ENCODE measurements around the gene MAP7. TPM values are rescaled to one million over a fixed set of nuclear protein-coding genes. Genes with fewer than 3 reads are reported as not detected.

The MAP7 gene
- total RNA-seq, 6 donors from 2014 or later, result 18.1 to 26.6 (median 24.2) TPM

- TF ChIP-seq POLR2A (IDR thresholded peaks at IDR 0.05) (no peak), EP300 (IDR thresholded peaks at IDR 0.05) (no peak), CTCF (IDR thresholded peaks at IDR 0.05) (no peak), POLR2AphosphoS5 (IDR thresholded peaks at IDR 0.05) (no peak)
- Histone ChIP-seq H3K36me3 (peaks cover 0 to 23% (median 10%) of the 10 kb centered on the region in 4 donors), H3K9me3 (no peaks in the 10 kb centered on the region), H3K4me3 (no peak overlapping the region), H3K27me3 (peaks cover 0 to 13% (median 2%) of the 10 kb centered on the region in 4 donors), H3K4me1 (peaks cover 17 to 23% (median 18%) of the 10 kb centered on the region in 4 donors), H3K27ac (no peak overlapping the region)
- WGBS, 2 donors, result 80 to 82% methylated on average over 5 of the region's 5 CpGs
- DNase-seq (no peak), ATAC-seq (ENCODE audit: low FRiP score in 2 of 2) (no peak)
These were observed 3.1 kb upstream of the MAP7 start for GRCh38 chr6:136553166-136553787.

GRCh38 chr6:136552054-136552453 lies 1.8 kb upstream of the MAP7 start:
- TF ChIP-seq POLR2AphosphoS5 (IDR thresholded peaks at IDR 0.05) (no peak), CTCF (IDR thresholded peaks at IDR 0.05) (no peak), EP300 (IDR thresholded peaks at IDR 0.05) (no peak), POLR2A (IDR thresholded peaks at IDR 0.05) (no peak)
- Histone ChIP-seq H3K4me3 (no peak overlapping the region), H3K27ac (no peak overlapping the region), H3K9me3 (no peaks in the 10 kb centered on the region), H3K4me1 (peaks cover 17 to 23% (median 18%) of the 10 kb centered on the region in 4 donors), H3K36me3 (peaks cover 0 to 10% (median 4%) of the 10 kb centered on the region in 4 donors), H3K27me3 (peaks cover 0 to 13% (median 2%) of the 10 kb centered on the region in 4 donors)
- 59 to 75% methylated on average over 4 of the region's 4 CpGs for WGBS, 2 donors
- no peak for ATAC-seq (ENCODE audit: low FRiP score in 2 of 2)
- DNase-seq, result no peak

GRCh38 chr6:136551103-136551502 lies 881 bp upstream of the MAP7 start:
- H3K27ac ChIP-seq, result no peak overlapping the region
- H3K4me3 ChIP-seq, result peak overlapping the region in 3 of 4 donors; percentile 78 to 81 (median 80)
- peaks cover 0 to 13% (median 2%) of the 10 kb centered on the region in 4 donors for H3K27me3 ChIP-seq
- TF ChIP-seq POLR2AphosphoS5 (IDR thresholded peaks at IDR 0.05) (no peak), POLR2A (IDR thresholded peaks at IDR 0.05) (no peak), CTCF (IDR thresholded peaks at IDR 0.05) (no peak), EP300 (IDR thresholded peaks at IDR 0.05) (no peak)
- H3K9me3 ChIP-seq, result no peaks in the 10 kb centered on the region
- 58 to 59% methylated on average over 8 of the region's 8 CpGs for WGBS, 2 donors
- H3K4me1 ChIP-seq, result peaks cover 17 to 23% (median 18%) of the 10 kb centered on the region in 4 donors
- ATAC-seq (ENCODE audit: low FRiP score in 2 of 2) (no peak), DNase-seq (no peak)
- H3K36me3 ChIP-seq, result peaks cover 0 to 5% (median 2%) of the 10 kb centered on the region in 4 donors

GRCh38 chr6:136550045-136550329 lies 235 bp downstream of the MAP7 start:
- Histone ChIP-seq H3K4me3 (peak overlapping the region; percentile 59 to 81 (median 79)), H3K27ac (peak overlapping the region; percentile 71 to 81 (median 80)), H3K36me3 (no peaks in the 10 kb centered on the region), H3K4me1 (peaks cover 17 to 23% (median 18%) of the 10 kb centered on the region in 4 donors), H3K9me3 (no peaks in the 10 kb centered on the region), H3K27me3 (peaks cover 0 to 13% (median 2%) of the 10 kb centered on the region in 4 donors)
- no peak for TF ChIP-seq POLR2AphosphoS5 (IDR thresholded peaks at IDR 0.05)
- TF ChIP-seq POLR2A (IDR thresholded peaks at IDR 0.05), result peak in 1 of 4 donors; percentile 40
- no peak for TF ChIP-seq CTCF (IDR thresholded peaks at IDR 0.05)
- no peak for TF ChIP-seq EP300 (IDR thresholded peaks at IDR 0.05)
- peak; percentile 58 to 90 for ATAC-seq (ENCODE audit: low FRiP score in 2 of 2)
- 0% methylated on average over 3 of the region's 46 CpGs; no CpG with 5 or more reads in 1 of the 2 donors for WGBS, 2 donors
- no peak for DNase-seq
